ENCODE results near the gene SLC13A1.
A peak's percentile ranks its signal among the peaks of the same experiment; 100 is the strongest.
"Not testable (repeated sequence)": the region's sequence is repeated elsewhere in the genome, so short reads cannot be mapped to it uniquely, and the experiment has no call there.

The SLC13A1 gene

DNA sequence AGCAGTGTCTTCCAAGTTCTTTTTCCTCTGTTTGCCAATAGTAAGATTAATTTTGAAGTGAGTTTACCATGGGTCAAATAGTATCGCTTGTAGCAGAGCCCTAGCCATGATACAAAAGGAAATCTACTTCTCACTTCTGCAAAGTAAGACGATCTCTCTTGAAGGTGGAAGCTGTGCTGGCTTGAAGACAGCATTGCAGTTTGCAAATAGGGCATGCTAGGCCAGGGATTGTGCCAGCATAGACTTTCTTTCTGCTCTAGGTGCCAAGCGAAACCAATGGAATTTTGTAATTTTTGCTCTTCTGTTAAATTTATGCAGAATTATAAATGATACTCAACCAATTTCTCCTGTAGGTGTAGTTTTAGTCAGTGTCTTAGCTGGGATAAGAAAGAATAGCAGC is 74.5 kb downstream of the SLC13A1 start:
- no peak for DNase-seq

GRCh38 chr7:123122916-123123315 is 76.9 kb downstream of the SLC13A1 start:
- DNase-seq, result no peak

- no peak for DNase-seq
Observed at GRCh38 chr7:123120286-123120685, 79.5 kb downstream of the SLC13A1 start.

DNA sequence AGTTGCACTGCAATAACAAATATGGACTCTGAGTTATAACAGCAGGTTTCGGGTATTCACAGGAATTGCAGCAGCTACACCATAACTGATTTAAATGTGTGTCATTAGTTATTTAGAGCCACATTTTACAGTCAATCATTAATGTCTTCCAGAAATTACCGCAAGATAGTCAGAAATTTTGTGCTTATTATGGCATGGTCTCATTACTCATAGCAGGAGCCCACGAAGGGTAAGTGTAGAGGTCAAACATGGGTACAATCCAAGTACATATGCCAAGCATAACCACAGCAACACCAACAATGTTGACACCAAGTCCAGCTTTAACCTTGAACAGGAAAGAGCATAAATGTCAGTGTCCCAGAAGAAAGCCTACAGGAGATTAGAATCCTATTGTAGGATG is 84.4 kb downstream of the SLC13A1 start:
- DNase-seq, result no peak

DNA sequence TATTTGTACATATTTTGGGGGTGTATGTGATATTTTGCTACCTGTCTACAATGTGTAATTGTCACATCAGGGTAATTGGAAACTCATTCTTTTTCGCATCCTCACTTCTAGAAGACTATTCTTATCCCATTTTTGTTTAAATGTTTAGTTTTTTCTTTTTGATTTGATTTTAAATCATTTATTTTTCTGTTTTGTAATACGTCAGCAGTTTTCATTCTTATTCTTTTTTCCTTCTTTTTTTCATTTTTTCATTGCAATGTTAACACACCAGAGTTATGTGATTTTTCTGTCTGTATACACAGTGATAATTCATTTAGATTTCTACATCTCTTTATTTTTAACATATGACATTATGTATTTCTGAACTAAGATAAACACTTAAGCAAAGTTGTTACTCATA is 85.5 kb downstream of the SLC13A1 start:
- no peak for DNase-seq

- DNase-seq, result no peak
Observed at GRCh38 chr7:123112833-123113232, 86.9 kb downstream of the SLC13A1 start.

DNA sequence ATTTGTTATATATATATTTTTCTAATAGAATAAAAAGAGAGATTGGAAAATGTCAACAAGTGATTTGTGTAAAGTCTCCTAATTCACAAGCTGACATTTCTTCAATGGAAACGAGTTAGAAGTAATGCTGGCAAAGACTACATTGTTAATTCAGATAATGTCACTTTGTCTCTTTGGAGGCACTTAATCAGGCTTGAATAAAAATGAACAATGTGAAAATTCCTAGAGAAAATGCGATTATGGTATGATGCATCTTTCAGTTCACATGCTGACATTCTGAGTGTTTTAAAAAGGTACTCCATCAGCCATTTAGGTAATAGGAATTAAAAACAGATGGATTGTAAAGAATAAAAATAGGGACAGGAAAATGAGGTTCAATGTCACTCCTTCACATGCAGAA is 100.1 kb downstream of the SLC13A1 start:
- DNase-seq, result no peak

- no peak for DNase-seq
Observed at GRCh38 chr7:123096976-123097375, 102.8 kb downstream of the SLC13A1 start.

- DNase-seq, result no peak
Observed at GRCh38 chr7:123096434-123096833, 103.3 kb downstream of the SLC13A1 start.

DNA sequence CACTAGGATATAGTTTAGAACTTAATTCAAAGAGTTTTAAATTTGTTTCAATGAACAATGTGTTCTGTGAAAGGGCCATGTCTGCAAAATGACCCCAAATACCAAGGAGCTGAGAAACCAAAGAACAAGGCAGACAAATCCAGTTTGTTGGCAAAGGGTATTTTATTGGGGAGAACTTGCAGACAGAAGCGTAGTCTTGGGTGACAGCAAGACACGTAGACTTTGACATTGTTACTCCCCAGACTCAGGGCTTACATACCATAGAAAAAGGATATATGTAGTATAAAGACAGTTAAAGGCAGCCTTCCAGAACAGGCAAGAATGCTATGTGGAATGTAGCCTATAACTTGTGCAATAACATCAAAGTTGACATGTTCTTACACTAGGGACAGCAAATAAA is 109.3 kb downstream of the SLC13A1 start:
- DNase-seq, result no peak

GRCh38 chr7:123086910-123087309 is 112.9 kb downstream of the SLC13A1 start:
- DNase-seq, result not testable (repeated sequence)

DNA sequence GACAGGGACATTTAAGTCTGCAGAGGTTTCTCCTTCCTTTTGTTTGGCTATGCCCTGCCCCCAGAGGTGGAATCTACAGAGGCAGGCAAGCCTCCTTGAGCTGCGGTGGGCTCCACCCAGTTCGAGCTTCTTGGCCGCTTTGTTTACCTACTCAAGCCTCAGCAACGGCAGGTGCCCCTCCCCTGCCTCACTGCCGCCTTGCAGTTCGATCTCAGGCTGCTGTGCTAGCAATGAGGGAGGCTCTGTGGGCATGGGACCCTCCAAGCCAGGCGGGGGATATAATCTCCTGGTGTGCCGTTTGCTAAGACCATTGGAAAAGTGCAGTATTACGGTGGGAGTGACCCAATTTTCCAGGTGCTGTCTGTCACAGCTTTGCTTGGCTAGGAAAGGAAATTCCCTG is 114.9 kb downstream of the SLC13A1 start:
- not testable (repeated sequence) for DNase-seq

- DNase-seq, result no peak
Observed at GRCh38 chr7:123079021-123079420, 120.7 kb downstream of the SLC13A1 start.

DNA sequence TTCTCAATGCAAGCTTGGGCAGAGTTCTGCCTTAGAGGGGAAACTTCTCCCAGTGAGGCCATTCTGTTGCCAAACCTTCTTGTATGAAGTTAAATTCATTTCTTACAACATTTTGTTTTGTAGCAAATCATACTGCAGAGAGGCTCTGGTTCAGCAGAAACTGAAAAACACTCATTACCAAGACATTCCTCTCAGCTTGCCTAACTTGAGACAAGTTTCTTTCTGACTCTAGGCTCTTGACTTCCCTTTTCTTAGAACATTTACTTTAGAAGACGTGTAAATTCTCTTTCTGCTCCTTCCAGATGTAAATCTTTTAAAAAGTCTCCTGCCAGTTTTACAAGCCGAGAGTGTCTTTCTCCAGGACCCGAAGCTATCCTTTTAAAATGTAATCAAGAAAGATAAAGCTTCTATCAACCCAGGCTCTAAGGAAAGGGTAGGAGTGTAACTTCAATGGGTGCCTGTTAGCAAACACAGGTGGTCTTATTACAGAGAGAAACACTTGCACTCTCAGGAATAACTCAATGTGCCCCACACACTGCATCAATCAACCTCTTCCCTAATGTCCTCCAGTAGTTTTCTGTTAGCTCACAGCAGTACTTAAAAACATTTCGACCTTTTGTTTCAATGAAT is 123.8 kb downstream of the SLC13A1 start:
- no peak for DNase-seq

DNA sequence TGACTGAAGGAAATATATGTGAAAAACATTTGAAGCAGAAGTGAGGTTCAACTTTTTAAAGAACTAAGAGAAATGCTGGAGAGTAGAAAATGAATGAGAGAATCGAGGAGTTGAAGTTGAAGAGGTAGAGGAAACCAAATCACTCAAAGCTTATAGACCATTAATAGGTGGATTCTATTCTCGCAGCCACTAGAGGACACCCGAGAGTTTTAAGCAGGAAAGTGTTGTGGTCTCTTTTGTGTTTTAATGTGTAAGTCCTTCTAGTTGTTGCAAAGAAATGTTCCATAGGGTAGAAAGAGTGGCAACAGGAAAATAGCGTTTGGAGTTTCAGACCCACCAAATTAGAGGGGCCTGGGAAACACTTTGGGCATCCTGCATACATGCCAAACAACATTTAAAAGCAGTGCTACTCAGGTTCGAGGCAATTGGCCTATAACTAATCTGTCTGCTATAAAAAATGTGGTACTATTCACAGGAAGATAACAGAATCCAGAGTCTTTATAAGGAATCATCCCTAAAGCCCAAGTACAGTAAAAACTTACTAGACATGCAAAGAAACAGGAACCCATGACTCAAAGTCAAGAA is 129.0 kb downstream of the SLC13A1 start:
- DNase-seq, result peak; percentile 29

DNA sequence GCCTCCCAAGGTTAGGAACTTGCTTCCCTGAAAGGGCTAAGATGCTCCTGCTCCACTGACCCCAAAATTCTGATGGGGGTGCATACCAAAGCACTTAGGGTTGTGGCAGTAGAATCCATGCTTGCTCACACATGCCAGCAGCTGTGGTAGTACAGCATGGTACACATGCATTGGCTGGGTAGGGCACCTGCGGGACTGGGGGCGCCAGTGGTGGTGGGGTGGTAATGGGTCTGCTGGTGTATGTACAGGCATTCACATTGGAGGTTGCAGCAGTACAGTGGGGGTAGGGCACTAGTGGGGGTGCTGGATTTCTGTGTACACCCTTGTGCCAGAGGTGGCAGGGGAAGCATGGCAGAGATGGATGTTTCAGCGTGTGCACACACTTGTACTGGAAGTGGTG is 132.0 kb downstream of the SLC13A1 start:
- no peak for DNase-seq
